ENCODE measurements around the gene MS4A4E. TPM values are rescaled to one million over a fixed set of nuclear protein-coding genes. Genes with fewer than 3 reads are reported as not detected.

The MS4A4E gene
- total and polyA plus RNA-seq, 2 donors (not counting 3 experiments of a cell fraction or from before 2014, with no cell fraction given): not detected

- Histone ChIP-seq H3K4me3 (replicated peaks in 1 of 3; ENCODE audit: insufficient read depth in 1 of 3, low read depth in 1 of 3, low read length in 3 of 3) (no peak overlapping the region), H3K79me2 (ENCODE audit: control insufficient read depth, insufficient read depth, low read length) (no peaks in the 10 kb centered on the region), H3K27ac (ENCODE audit: insufficient read depth, low read depth, low read length) (no peak overlapping the region), H3K9me1 (replicated peaks; ENCODE audit: control insufficient read depth, extremely low read depth, insufficient read depth, low read length) (no peaks in the 10 kb centered on the region), H4K20me1 (replicated peaks; ENCODE audit: control insufficient read depth, extremely low read depth, insufficient read depth, low read length) (no peaks in the 10 kb centered on the region), H3K36me3 (ENCODE audit: control insufficient read depth in 2 of 2, extremely low read depth in 1 of 2, insufficient read depth in 2 of 2, low read length in 2 of 2) (no peaks in the 10 kb centered on the region), H3K9me3 (replicated peaks; ENCODE audit: control insufficient read depth, insufficient read depth, low read length) (no peaks in the 10 kb centered on the region), H3K27me3 (ENCODE audit: control insufficient read depth in 2 of 2, insufficient read depth in 2 of 2, low read length in 2 of 2) (peaks cover 11 to 20% of the 10 kb centered on the region in 2 experiments), H3K9ac (replicated peaks; ENCODE audit: extremely low read depth, insufficient read depth, low read length) (no peak overlapping the region), H2AFZ (ENCODE audit: low read depth, low read length) (no peak overlapping the region), H3K4me1 (ENCODE audit: control insufficient read depth, extremely low read depth, insufficient read depth, low read length) (no peaks in the 10 kb centered on the region), H3K4me2 (ENCODE audit: insufficient read depth, low read length) (no peak overlapping the region)
- ChIA-PET POLR2A (no interaction called here), CTCF (interaction anchor here (0.6 to 3.7 kb wide), 17 partner anchors 13 to 511 kb away, joined by 3 to 67 read pairs (median 8); partner anchors contain the start of gene MS4A15)
- no peak for TF ChIP-seq MYC (IDR thresholded peaks at IDR 0.05; ENCODE audit: low read depth, low read length)
- TF ChIP-seq JUN (IDR thresholded peaks at IDR 0.05; ENCODE audit: borderline replicate concordance, insufficient read depth, insufficient read length, low read depth): no peak
- DNase-seq (ENCODE audit: low read depth, low spot score) (peak; percentile 13), FAIRE-seq (no peak)
- dilution Hi-C loops (cut with MboI; ENCODE audit: extremely low pct_ligation_motif_present, low sequenced_read_pairs) (no loop called here), intact Hi-C loops (cut with micrococcal nuclease) (loop anchor here (1.0 to 5.0 kb wide), 8 partner anchors 81 to 498 kb away; no protein-coding TSS in a partner anchor)
- no TSS peak for BruUV-seq (replicated peaks)
Measured at GRCh38 chr11:60264644-60265043, 21.7 kb upstream of the MS4A4E start.

- dilution Hi-C loops (cut with MboI; ENCODE audit: extremely low pct_ligation_motif_present, low sequenced_read_pairs): no loop called here
- CTCF ChIA-PET: interaction anchor here (2.9 to 3.7 kb wide), 5 partner anchors 11 to 355 kb away, joined by 15 to 67 read pairs (median 35); no protein-coding TSS in a partner anchor
- no peak overlapping the region for H3K4me2 ChIP-seq (ENCODE audit: insufficient read depth, low read length)
- intact Hi-C loops (cut with micrococcal nuclease): no loop called here
- no peak overlapping the region for H3K27ac ChIP-seq (ENCODE audit: insufficient read depth, low read depth, low read length)
- no peak for TF ChIP-seq EZH2 (IDR thresholded peaks at IDR 0.05; ENCODE audit: borderline replicate concordance, low read depth, low read length, severe bottlenecking)
- no peak for TF ChIP-seq FOS (IDR thresholded peaks at IDR 0.05; ENCODE audit: borderline replicate concordance, insufficient read depth, low read length)
- no peak for TF ChIP-seq MYC (IDR thresholded peaks at IDR 0.05; ENCODE audit: low read depth, low read length)
- no peak for TF ChIP-seq MAX (IDR thresholded peaks at IDR 0.05; ENCODE audit: insufficient read depth, insufficient read length)
- no peak for TF ChIP-seq CTCF (IDR thresholded peaks at IDR 0.05; ENCODE audit: extremely low read depth in 1 of 2, insufficient read depth in 1 of 2, low read depth in 1 of 2, low read length in 2 of 2)
- TF ChIP-seq GATA2 (IDR thresholded peaks at IDR 0.05; ENCODE audit: insufficient read depth, insufficient read length, low read depth, low read length): no peak
- no peak for TF ChIP-seq POLR2AphosphoS5 (IDR thresholded peaks at IDR 0.05; ENCODE audit: insufficient read depth, low read depth, low read length)
- no peak for TF ChIP-seq POLR2A (IDR thresholded peaks at IDR 0.05; ENCODE audit: low read depth, low read length)
- TF ChIP-seq JUN (IDR thresholded peaks at IDR 0.05; ENCODE audit: borderline replicate concordance, insufficient read depth, insufficient read length, low read depth): no peak
- no peak for FAIRE-seq
- BruUV-seq (replicated peaks): no TSS peak
- H3K4me3 ChIP-seq (replicated peaks in 1 of 3; ENCODE audit: insufficient read depth in 1 of 3, low read depth in 1 of 3, low read length in 3 of 3): no peak overlapping the region
- DNase-seq (ENCODE audit: low read depth, low spot score): no peak
- H3K9me3 ChIP-seq (replicated peaks; ENCODE audit: control insufficient read depth, insufficient read depth, low read length): no peaks in the 10 kb centered on the region
- H3K79me2 ChIP-seq (ENCODE audit: control insufficient read depth, insufficient read depth, low read length): no peaks in the 10 kb centered on the region
- H3K4me1 ChIP-seq (ENCODE audit: control insufficient read depth, extremely low read depth, insufficient read depth, low read length): no peaks in the 10 kb centered on the region
- no peak overlapping the region for H2AFZ ChIP-seq (ENCODE audit: low read depth, low read length)
- no peaks in the 10 kb centered on the region for H4K20me1 ChIP-seq (replicated peaks; ENCODE audit: control insufficient read depth, extremely low read depth, insufficient read depth, low read length)
- POLR2A ChIA-PET: no interaction called here
- no peaks in the 10 kb centered on the region for H3K36me3 ChIP-seq (ENCODE audit: control insufficient read depth in 2 of 2, extremely low read depth in 1 of 2, insufficient read depth in 2 of 2, low read length in 2 of 2)
- peaks cover 3 to 16% of the 10 kb centered on the region in 2 experiments for H3K27me3 ChIP-seq (ENCODE audit: control insufficient read depth in 2 of 2, insufficient read depth in 2 of 2, low read length in 2 of 2)
- H3K9me1 ChIP-seq (replicated peaks; ENCODE audit: control insufficient read depth, extremely low read depth, insufficient read depth, low read length): no peaks in the 10 kb centered on the region
- H3K9ac ChIP-seq (replicated peaks; ENCODE audit: extremely low read depth, insufficient read depth, low read length): no peak overlapping the region
Measured at GRCh38 chr11:60263402-60263801, 20.5 kb upstream of the MS4A4E start.

Measured in endothelial cell of umbilical vein (primary cell).